ENCODE measurements around the gene GASK1B.

GRCh38 chr4:158172261-158173258, at the start of gene GASK1B:
- TF ChIP-seq RAD21 (CRISPR knock-in tag; IDR thresholded peaks at IDR 0.05) (peak; percentile 34; the same call in 1 of the 2 replicates), POLR2AphosphoS5 (IDR thresholded peaks at IDR 0.05; ENCODE audit: low read depth, low read length) (no peak), ATF3 (CRISPR knock-in tag; IDR thresholded peaks at IDR 0.05) (no peak), AFF4 (CRISPR knock-in tag; IDR thresholded peaks at IDR 0.05) (no peak), USF2 (IDR thresholded peaks at IDR 0.05; ENCODE audit: low read depth, low read length) (no peak), USF2 (CRISPR knock-in tag; IDR thresholded peaks at IDR 0.05; ENCODE audit: borderline replicate concordance) (no peak), EZH2 (conservative IDR thresholded peaks at IDR 0.05; ENCODE audit: low read depth, low read length) (no peak), CREB3 (CRISPR knock-in tag; IDR thresholded peaks at IDR 0.05) (no peak), E2F5 (CRISPR knock-in tag; conservative IDR thresholded peaks at IDR 0.05) (no peak)
